Endometrial microvascular endothelial cells (primary cell): ENCODE measurements around the gene AP4B1. TPM values are rescaled to one million over a fixed set of nuclear protein-coding genes. Genes with fewer than 3 reads are reported as not detected.
"Not testable (repeated sequence)": the region's sequence is repeated elsewhere in the genome, so short reads cannot be mapped to it uniquely, and the experiment has no call there.

Source experiments
- in situ Hi-C: cut with HindIII; loops from 2 replicates; pipeline ENCODE4 v1.10.0; 2017; ENCODE audit warnings: low sequenced_read_pairs, low pct_unique_long_range_greater_than_20kb; ENCODE audit errors: inconsistent ontology term
- total RNA-seq: library from RNA; depleted of rRNA; stranded (reverse); fragments of >200 nt; gene quantifications from one replicate; pipeline ENCODE4 v1.2.3, GENCODE V29; 2015; ENCODE audit errors: inconsistent ontology term

Gene AP4B1
- total RNA-seq, 1 donor from 2014 or later = 60.0 TPM

DNA sequence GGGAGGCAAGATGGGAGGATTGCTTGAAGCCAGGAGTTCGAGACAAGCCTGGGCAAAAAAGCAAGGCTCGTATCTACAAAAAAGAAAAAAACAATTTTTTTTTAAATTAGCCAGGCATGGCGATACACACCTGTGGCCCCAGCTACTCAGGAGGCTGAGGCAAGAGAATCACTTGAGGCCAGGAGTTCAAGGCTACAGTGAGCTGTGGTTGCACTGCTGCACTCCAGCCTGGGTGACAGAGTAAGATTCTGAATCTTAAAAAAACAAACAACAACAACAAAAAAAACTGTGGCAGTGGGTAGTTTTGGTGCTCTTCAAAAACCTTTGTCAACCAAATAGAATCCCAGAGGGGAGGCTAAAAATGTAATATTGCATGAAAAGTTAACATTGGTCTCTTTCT, 33.8 kb downstream of the AP4B1 start:
- in situ Hi-C loops = no loop called here

DNA sequence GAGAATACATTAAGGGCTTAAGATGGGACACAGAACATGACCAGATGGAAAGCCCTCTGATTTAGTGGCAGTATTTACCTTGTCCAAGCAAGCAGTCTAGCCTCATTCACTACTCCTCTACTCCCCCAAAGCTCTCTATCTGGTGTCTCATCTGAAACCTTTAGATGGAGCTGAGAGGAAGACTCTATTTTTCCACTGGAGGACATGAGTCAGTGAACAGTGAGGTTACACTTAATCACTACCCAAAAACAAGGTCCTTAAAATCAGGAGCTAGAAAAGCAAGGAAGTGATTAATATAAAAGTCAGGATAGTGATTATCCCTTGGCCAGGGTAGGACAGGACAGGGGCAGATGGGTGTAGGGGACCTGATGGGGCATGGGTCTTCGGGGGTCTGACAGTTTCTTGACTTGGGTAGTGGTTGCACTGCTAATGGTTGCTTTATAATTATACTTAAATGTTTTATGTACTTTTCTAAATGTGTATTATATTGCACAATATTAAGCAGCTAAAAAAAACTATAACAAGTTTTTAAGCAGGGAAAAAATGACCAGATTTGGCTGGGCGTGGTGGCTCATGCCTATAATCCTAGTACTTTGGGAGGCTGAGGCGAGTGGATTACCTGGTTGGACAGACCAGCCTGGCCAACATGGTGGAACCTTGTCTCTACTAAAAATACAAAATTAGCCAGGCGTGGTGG, 36.1 kb downstream of the AP4B1 start:
- in situ Hi-C loops = no loop called here

DNA sequence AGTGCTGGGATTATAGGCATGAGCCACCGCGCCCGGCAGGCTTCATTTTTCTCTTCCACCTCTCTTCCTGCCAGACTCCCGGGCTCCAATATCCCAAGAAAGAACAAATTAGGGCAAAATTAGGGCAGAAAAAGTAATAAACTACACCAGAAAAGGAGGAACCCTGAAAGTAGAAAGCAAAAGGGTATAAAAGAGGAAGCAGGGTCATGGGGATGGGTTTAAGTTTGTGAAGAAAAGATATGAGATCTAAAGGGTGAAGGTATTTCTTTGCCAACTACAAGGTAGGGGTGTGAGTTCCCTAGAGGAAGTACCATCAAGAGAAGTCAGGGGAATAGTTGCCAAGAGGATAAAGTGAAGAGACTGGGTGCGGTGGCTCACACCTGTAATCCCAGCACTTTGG, 43.0 kb downstream of the AP4B1 start:
- in situ Hi-C loops = no loop called here

DNA sequence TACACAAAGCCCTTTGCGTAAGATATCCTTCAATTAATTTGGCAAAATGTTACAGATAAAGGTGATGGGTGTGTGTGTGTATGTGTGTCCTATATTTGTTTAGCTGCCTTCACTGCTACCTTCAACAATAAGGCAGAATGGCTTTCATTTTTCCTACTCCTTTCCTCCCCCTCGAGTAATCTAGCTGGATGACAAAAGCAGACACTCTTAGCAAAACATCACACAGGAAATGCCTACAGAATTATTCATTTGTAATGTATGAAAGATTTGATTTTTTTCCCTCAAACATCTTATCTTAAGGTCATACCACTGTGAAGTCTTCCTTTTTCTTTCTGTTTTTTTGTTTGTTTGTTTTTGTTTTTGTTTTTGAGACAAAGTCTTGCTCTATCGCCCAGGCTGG, 43.7 kb downstream of the AP4B1 start:
- in situ Hi-C loops = no loop called here

DNA sequence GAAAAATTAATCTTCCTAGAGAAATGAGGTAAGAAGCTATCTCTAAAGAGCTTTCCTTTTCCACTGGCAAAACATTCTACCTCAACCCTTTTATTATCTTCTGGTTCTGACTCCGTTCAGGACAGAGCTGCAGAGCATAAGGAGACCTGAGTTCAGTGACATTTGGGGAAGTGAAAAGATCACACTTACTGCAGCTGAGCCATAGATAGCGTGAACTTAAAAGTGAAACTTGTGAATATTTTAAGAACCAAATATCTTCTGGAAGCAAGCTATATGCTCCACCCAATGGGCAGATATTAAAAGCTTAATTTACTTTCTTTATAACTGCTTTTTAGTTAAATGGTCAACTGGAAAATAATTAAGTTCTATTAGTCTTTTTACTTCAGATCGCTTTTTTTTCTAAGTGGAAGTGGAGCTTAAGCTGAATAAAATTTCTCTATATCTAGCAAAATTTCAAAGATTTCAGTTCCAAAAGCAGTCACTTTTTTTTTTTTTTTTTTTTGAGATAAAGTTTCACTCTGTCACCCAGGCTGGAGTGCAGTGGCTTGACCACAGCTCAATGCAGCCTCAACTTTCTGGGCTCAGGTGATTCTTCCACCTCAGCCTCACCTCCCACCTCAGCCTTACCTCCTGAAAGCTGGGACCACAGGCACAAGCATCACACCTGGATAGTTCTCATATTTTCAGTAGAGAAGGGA, 45.0 kb downstream of the AP4B1 start:
- in situ Hi-C loops = no loop called here

DNA sequence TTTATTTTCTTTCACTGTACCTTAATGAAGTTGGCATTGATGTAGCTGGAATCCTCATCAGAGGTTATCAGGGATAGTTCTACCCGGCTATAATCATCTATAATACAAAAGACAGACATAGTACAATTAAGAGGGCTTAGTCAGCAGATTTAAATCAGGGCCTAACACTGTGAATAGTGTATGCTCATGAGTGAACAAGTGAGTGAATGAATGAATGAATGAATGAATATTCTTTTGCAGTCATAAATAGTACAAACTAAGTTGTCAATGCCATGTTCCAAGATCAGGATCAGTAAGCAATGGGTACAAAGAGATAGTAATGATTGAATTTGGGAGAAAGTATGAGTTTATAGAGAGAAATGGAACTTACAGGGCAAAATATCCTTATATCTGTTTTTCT, 45.6 kb downstream of the AP4B1 start:
- in situ Hi-C loops = no loop called here

DNA sequence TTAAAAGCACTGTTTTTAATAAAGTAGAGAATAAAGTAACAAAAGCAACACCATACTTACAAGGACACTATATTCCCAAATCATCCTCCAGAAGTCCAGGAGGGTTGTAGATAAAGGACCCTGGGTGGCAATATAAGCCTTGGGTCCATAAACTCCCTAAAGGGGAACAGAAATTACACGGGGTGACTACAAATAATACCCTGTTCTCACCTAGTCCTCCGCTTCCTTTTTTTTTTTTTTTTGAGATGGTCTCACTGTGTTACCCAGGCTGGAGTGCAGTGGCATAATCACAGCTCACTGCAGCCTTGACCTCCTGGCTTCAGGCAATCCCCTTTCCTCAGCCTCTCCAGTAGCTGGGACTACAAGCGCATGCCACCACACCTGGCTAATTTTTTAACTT, 46.2 kb downstream of the AP4B1 start:
- in situ Hi-C loops = no loop called here

DNA sequence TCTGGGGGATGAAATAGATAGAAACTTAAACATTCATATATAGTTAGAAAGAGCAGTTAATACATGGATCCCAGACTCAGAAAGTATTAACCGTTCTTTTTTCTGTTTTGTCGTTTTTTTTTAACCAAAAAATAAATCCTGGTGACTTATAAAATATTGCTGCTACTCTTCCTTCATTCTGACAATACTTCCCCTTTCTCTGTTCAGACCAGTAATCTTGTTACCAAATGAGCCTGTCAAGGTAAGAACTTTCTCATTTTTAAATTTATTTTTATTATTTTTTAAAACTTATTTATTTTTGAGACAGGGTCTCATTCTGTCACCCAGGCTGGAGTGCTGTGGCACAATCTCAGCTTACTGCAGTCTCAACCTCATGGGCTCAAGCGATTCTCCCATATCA, 46.8 kb downstream of the AP4B1 start:
- in situ Hi-C loops = no loop called here

DNA sequence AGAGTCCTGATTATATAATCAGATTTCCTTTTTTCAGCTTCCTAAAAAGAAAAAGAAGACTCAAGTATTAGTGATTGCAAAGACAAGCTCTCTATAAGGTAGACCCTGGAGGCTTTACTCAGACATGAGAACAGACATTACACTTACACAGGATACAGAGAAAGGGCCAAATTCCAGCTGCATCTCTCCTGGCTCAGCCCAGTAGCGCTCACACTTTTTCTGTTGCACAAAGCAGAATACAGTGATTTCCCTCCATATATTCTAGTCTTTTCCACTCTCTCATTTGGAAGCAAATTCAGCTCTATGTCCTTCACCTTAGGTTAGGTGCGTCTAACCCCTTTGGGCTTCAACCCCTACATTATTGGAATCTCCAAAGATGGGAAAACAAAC, 48.2 kb downstream of the AP4B1 start:
- in situ Hi-C loops = no loop called here

DNA sequence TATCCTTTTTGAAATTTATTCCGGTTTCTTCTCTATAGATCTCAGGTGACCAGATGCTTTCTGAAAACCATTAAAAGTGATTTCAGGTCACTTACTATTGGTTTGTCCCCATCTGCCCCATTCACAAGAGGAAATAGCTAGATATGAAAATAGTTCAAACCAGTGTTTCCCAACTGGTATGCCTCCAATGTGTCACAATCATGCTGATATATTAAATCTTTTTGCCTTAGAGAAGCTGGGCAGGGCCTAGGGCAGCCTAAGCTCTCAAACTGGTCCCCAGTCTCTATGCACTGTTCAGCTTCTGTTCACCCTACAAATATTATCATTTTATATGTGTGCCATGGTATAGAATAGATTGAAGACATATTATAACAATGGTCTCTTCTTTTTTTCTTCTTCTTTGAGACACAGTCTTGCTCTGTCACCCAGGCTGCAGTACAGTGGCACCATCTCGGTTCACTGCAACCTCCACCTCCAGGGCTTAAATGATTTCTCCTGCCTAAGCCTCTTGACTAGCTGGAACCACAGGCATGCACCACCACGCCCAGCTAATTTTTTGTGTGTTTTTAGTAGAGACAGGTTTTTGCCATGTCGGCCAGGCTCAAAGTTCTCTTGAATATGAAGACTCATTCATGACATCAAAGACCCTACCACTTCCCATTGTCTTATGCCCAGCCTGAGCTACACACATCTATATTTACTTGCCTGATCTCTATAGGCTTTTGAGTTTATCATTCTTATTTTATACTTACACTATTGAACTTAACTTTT, 48.8 kb downstream of the AP4B1 start:
- in situ Hi-C loops = no loop called here

DNA sequence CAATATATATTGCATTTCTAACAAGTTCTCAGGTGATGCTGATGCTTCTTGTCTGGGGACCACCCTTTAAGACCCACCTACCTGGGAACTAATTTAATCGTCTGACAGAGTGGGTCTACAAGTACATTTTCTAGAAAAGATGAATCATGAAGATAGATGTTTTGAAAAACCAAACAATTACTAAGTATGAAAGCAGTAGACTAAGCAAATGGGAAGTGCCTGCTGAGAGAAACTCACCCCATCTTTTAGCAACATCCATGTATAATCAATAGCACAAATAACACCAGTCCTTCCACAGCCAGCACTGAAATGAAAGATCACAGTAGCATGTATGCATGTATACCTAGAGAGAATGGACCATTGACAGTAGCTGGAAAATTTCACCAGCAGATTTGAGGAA, 50.4 kb downstream of the AP4B1 start:
- in situ Hi-C loops = no loop called here

DNA sequence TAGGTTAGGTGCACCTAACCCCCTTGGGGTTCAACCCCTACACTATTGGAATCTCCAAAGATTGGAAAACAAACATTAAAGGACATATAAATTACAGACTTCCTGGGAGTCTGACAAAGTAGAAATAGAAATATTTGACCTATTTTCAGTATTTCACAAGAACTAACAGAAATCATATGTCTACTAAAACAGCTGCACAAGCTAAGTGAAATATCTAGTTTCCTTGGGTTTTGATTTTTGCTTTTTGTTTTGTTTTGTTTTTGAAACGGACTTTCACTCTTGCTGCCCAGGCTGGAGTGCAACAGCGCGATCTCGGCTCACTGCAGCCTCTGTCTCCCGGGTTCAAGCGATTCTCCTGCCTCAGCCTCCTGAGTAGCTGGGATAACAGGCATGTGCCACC, 51.9 kb downstream of the AP4B1 start:
- in situ Hi-C loops = not testable (repeated sequence)

DNA sequence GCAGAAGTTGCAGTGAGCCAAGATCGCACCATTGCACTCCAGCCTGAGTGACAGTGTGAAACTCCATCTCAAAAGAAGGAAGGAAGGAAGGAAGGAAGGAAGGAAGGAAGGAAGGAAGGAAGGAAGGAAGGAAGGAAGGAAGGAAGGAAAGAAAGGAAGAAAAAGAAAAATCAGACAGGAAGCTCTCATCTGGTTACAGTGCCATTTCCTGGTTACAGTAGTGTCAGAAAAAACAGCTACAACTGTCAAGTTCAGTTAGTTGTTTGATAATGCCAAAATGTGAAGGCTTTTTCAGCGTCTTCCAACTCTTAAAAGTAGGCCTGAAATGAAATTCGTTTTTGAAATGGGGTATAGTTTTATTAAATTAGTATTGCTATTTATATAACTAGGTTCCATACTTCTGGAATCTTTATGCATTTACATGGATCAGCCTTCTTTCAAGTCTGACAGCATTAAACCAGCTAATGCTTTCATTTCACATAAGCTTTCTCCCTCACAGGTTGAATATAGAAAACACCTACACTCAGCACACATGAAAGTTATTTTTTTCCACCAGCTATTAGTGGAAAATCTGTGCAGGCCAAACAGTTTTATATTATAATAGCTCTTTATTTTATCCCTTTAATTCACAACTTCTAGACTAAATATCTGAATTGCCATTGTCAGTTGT, 54.3 kb downstream of the AP4B1 start:
- in situ Hi-C loops = no loop called here

DNA sequence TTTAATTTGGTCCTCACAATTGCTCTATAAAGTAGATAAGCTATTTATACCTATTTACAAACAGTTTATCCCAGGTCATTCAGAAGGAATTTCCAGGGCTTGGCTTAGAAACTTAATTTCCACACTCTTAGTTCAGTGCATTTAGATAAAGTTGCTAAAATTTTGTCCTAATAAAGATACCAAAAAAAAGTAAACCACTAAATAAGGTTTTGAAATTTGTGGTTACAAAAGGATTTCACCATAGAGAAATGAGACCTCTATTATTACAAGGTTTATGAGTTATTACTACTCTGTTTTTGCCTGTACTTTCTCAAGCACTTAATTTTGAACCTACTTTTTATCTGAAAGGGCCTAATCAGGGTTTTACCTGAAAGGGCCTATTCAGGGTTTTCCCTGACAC, 55.5 kb downstream of the AP4B1 start:
- in situ Hi-C loops = no loop called here

DNA sequence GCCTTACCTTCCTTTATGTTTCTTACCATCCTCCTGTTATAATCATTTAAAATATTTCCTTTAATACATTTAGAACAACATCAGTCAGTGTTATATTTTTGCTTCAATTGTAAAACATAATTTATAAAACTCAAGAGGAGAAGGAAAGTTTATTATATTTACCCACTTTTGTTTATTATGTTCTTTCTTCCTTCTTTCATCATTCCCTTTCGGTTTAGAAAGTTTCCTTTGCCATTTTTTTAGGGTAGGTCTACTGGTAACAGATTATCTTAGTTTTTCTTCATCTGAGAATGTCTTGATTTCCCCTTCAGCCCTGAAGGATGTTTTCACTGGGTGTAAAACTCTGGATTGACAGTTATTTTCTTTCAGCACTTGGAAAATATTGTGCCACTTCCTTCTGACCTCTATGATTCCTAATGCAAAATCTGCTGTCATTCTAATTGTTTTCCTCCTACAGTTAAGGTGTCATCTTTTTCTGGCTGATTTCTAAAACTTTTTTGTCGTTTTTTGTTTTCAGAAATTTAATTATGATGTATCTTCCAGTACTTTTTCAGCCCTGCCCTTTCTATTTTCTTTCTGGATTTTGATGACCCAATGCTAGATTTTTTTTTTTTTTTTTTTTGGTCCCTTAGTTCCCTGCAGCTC, 58.1 kb downstream of the AP4B1 start:
- in situ Hi-C loops = no loop called here
